Measurements from ENCODE around the gene CDH23. TPM values are rescaled to one million over a fixed set of nuclear protein-coding genes. Genes with fewer than 3 reads are reported as not detected.
A peak's percentile ranks its signal among the peaks of the same experiment; 100 is the strongest.

The CDH23 gene
- total RNA-seq, 1 donor: 0.36 TPM

DNA sequence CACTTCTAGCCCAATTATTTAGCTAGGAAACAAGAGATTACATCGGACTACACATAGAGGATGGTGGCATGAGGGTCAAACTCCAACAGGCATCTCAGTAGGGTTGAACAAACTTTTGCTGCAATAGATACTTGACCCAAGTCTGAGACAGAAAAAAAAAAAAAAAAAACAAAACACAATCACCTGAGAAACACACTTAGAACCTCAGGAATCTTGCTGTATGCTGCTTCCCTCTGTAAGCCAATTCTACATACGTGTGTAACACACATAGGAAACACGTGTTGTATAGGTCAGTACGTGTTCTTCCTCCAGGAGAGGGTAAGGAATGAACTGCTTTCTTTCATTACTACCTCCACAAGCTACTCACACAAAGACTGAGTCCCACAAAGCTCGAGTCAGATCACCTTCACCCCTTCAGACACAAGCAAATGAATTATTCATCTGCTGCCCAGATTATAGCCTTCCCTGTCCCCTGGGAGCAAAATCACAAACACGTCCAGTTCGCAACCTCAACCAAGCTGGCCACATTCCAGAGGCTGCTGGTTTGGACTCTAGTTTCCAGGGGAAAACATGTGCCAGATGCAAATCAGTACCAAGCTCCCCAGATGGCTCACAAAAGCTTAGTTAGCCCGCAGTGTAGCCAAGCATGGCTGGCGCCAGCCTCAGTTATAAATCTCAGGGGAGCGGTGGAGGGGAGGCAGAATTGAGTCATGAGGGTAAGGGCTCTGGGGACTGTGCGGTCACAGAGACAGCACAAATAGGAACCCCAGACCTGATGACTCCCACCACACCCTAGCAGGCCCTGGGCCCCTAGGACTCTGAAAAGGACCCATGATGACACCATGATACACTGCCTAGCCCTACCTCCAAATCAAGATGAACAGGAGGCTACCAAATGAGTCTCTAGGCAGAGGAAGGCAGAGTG lies 439.2 kb downstream of the CDH23 start:
- no peaks in the 10 kb centered on the region for H3K27me3 ChIP-seq (ENCODE audit: insufficient read depth, low read length)
- H3K4me3 ChIP-seq (ENCODE audit: insufficient read depth, low read length): no peak overlapping the region
- H3K9me3 ChIP-seq (ENCODE audit: low read depth, low read length): no peaks in the 10 kb centered on the region
- H3K27ac ChIP-seq (ENCODE audit: low read depth, low read length): peak overlapping the region; percentile 78
- H3K4me1 ChIP-seq (ENCODE audit: insufficient read depth, low read length): peaks cover 66% of the 10 kb centered on the region
- peaks cover 91% of the 10 kb centered on the region for H3K79me2 ChIP-seq (ENCODE audit: insufficient read depth, low read length)
- peaks cover 14% of the 10 kb centered on the region for H3K36me3 ChIP-seq (ENCODE audit: insufficient read depth, low read length)
- peak overlapping the region; percentile 57 for H3K4me2 ChIP-seq (ENCODE audit: insufficient read depth, low read length)
- H4K20me1 ChIP-seq (ENCODE audit: insufficient read depth, low read length): peaks cover 85% of the 10 kb centered on the region
- TF ChIP-seq CTCF (IDR thresholded peaks at IDR 0.05; ENCODE audit: extremely low read depth, low read depth, low read length): no peak
- H2AFZ ChIP-seq (ENCODE audit: low read length): no peak overlapping the region
- DNase-seq (ENCODE audit: insufficient read length, low spot score, missing footprints): peak; percentile 95

DNA sequence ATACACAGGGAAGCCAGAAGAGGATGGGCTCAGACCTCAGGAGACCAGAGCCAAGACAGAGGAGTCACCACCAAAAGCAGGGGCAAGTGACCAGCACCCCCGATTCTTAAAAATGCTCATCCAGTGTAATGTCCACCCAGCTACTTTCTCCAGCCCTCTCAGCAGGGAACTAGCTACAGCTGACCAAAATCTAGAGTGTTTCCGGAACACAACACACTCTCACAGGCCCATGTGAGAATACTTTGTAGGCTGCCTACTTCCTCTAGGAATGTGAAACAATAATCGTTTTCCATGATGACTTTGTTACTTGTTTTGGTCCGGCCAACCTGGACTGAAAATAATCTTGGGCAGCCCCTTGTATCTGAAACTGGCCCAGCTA lies 439.9 kb downstream of the CDH23 start:
- TF ChIP-seq CTCF (IDR thresholded peaks at IDR 0.05; ENCODE audit: extremely low read depth, low read depth, low read length): no peak
- peaks cover 71% of the 10 kb centered on the region for H3K4me1 ChIP-seq (ENCODE audit: insufficient read depth, low read length)
- H4K20me1 ChIP-seq (ENCODE audit: insufficient read depth, low read length): peaks cover 84% of the 10 kb centered on the region
- peaks cover 8% of the 10 kb centered on the region for H3K36me3 ChIP-seq (ENCODE audit: insufficient read depth, low read length)
- no peaks in the 10 kb centered on the region for H3K27me3 ChIP-seq (ENCODE audit: insufficient read depth, low read length)
- H3K27ac ChIP-seq (ENCODE audit: low read depth, low read length): peak overlapping the region; percentile 78
- H3K4me3 ChIP-seq (ENCODE audit: insufficient read depth, low read length): no peak overlapping the region
- DNase-seq (ENCODE audit: insufficient read length, low spot score, missing footprints): no peak
- peak overlapping the region; percentile 57 for H3K4me2 ChIP-seq (ENCODE audit: insufficient read depth, low read length)
- H2AFZ ChIP-seq (ENCODE audit: low read length): no peak overlapping the region
- H3K79me2 ChIP-seq (ENCODE audit: insufficient read depth, low read length): peaks cover 91% of the 10 kb centered on the region
- H3K9me3 ChIP-seq (ENCODE audit: low read depth, low read length): no peaks in the 10 kb centered on the region

- H3K4me2 ChIP-seq (ENCODE audit: insufficient read depth, low read length): no peak overlapping the region
- no peaks in the 10 kb centered on the region for H3K9me3 ChIP-seq (ENCODE audit: low read depth, low read length)
- peak; percentile 29 for DNase-seq (ENCODE audit: insufficient read length, low spot score, missing footprints)
- peaks cover 4% of the 10 kb centered on the region for H3K36me3 ChIP-seq (ENCODE audit: insufficient read depth, low read length)
- peak overlapping the region; percentile 81 for H3K27ac ChIP-seq (ENCODE audit: low read depth, low read length)
- no peak overlapping the region for H2AFZ ChIP-seq (ENCODE audit: low read length)
- H3K4me1 ChIP-seq (ENCODE audit: insufficient read depth, low read length): peaks cover 64% of the 10 kb centered on the region
- H3K27me3 ChIP-seq (ENCODE audit: insufficient read depth, low read length): no peaks in the 10 kb centered on the region
- H3K79me2 ChIP-seq (ENCODE audit: insufficient read depth, low read length): peaks cover 91% of the 10 kb centered on the region
- no peak overlapping the region for H3K4me3 ChIP-seq (ENCODE audit: insufficient read depth, low read length)
- peaks cover 78% of the 10 kb centered on the region for H4K20me1 ChIP-seq (ENCODE audit: insufficient read depth, low read length)
- TF ChIP-seq CTCF (IDR thresholded peaks at IDR 0.05; ENCODE audit: extremely low read depth, low read depth, low read length): peak; percentile 19
These were observed 440.5 kb downstream of the CDH23 start for GRCh38 chr10:71837098-71837827.
